ENCODE measurements around the gene GPR4.
A peak's percentile ranks its signal among the peaks of the same experiment; 100 is the strongest.
"Not testable (repeated sequence)": the region's sequence is repeated elsewhere in the genome, so short reads cannot be mapped to it uniquely, and the experiment has no call there.

Gene GPR4

GRCh38 chr19:45601524-45602374 is at the start of gene GPR4:
GPR4 (minus strand) TSS chr19:45602212; CDS start chr19:45591866, 10,346 bp downstream.
- DNase-seq (ENCODE audit: low spot score), result no peak

- no peak for DNase-seq (ENCODE audit: low spot score)
Observed at GRCh38 chr19:45650722-45651121, 48.7 kb upstream of the GPR4 start.

DNA sequence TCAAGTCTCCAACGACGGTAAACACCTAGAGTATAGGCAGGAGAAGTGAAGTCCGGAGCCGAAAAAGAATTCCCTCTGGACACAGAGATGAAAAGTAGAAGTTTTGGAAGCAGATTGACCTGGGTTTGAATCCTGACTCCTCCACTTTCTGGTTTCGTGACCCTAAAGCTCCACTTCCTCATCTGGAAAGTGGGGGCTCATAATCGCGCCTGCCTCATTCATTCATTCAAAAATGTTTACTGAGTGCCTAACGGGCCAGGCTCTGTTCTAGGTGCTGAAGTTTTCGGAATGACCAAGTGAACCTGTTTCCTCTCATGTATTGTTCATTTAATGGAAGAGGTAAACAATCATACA is 44.3 kb upstream of the GPR4 start:
- DNase-seq (ENCODE audit: low spot score), result no peak

DNA sequence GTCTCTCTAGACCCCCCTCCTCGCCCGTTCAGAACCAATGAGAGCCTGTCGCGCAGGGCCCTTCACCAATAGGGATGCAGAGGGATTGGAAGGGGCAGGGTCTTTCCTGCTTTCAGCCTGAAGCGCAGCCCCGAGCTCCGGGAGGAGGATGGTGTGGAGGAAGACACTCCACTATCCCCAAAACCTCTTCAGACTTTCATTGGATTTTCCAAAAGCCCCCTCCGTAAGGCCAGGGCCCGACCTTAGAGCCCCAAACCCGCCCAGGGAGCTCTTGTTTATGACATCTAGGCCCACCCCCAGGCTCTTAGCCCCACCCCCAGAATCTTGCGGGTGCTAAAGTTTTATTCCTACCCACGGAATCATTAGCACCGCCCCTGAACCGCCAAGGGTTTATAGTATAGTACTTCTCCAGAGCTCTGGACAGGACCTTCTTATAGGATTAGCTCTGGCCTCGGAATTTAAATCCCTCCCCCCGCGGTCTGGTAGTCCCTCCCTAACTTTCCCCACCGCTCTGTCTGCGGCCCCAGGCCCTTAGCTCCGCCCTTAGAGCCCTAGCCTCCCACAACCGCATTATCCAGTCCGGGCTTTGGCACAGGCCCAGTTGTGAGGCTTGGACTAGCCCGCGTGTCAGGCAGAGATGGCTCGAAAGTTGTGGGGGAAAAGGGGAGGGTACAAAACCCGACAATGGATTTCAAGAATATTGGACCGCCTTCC is 43.8 kb upstream of the GPR4 start:
- peak; percentile 98 for DNase-seq (ENCODE audit: low spot score)

DNA sequence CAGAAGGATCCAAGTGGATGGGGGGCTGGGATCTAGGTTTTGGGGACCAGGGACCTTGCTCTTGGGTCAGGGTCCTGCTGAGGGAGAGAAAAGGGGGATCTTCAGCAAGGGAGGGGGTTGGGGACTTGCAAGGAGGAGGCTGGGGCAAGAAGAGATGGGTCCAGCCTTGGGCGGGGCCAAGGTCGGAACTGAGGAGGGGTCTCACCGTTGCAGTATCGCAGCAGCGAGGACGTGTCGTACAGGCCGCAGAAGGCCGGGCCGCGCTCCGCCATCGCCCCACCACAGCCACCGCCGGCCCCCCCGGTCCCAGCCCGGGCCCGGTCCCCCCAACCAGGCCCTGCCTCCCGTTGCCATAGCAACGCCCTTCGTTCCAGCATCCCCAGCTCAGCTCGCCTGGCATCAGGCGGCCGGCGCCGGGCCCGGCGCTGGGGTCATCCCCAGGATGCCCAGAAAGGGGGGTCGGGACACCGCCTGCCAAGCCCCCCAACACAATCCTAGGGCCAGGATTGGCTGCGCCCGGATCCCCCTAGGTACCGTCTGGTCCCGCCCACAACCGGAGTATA is 43.1 kb upstream of the GPR4 start:
- peak; percentile 98 for DNase-seq (ENCODE audit: low spot score)

- no peak for DNase-seq (ENCODE audit: low spot score)
Observed at GRCh38 chr19:45643927-45644771, 42.1 kb upstream of the GPR4 start.

GRCh38 chr19:45643024-45643926 is 41.3 kb upstream of the GPR4 start:
- peak; percentile 87 for DNase-seq (ENCODE audit: low spot score)

DNA sequence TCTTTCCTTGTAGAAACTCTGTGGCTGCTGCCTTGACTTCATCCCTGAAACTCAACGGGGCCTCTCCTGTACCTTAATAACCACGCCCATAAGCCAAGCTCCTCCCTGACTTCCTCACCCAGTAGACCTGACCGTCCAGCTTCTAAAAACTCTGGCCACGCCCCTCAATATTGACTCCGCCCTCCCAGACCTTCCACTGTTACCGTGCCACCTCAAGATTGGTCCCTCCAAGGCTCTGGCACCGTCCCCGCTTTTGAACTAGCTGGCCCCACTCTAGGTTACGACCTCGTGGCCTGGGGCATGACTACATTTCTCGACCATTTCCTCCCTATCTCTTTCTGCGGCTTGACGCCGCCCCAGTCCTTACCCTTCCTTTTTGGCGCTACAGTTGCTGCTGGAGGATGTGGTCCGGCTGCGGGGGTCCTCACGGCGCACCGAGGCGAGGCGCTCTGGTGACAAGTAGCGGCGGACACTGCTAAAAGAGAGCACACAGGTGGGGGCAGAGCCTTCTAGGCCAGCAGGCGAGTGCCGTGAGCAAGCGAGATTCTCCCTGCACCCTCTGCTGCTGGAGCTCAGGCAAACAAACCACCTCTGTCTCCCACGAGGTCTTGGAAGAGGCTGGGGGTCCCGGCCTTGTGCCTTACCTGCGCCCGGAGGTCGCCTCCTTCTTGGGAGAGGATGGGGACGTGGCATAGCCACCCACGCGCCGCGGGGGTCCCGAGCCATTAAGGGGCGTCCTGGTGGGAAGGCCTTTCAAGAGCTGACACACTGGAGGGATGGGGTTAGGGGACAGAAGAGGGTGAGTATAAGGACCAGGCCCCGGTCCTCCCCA is 39.5 kb upstream of the GPR4 start:
- DNase-seq (ENCODE audit: low spot score), result no peak

- no peak for DNase-seq (ENCODE audit: low spot score)
Observed at GRCh38 chr19:45640849-45641273, 38.8 kb upstream of the GPR4 start.

DNA sequence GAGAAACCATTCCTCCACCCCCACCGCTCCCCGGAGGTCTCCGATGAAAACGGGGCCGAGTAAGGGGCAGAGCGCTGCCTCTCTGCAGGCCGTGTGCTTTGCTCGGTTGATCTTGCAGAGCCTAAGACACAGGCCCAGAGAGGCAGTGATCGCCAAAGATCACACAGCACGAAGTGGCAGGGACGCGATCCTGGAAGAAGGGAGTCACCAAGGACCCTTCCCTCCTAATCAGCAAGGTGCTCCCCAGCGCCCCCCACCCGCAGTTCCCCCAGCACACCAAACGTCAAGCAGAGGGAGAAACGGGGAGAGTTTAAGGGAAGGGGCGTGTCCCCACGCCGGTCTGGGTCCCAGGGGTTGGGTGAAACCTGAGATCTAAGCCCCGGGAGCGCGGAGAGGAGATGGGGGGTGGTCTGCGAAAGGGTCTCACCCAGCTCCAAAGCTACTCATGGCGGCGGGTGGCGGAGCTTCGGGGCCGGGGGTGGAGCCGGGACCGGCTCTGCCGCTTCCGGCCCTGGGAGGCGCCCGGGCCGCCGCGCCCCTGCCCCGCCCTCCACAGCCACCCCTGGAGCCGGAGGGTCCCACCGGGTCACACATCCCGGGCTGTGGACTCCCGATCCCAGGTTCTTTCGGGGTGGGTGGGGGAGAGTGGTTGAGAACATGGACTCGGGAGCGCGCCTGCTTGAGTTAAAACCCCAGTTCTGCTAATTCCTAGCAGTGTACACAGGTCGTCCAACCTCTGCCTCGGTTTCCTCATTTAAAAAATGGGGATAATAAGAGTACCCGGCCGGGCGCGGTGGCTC is 37.1 kb upstream of the GPR4 start, which contains the start of gene EML2:
Gene EML2 (minus strand): TSS at position 468 of the 800 bp plus-strand sequence. CDS start 21 bp downstream, at position 447.
- DNase-seq (ENCODE audit: low spot score), result no peak

- no peak for DNase-seq (ENCODE audit: low spot score)
Observed at GRCh38 chr19:45637890-45638667, 36.1 kb upstream of the GPR4 start.

DNA sequence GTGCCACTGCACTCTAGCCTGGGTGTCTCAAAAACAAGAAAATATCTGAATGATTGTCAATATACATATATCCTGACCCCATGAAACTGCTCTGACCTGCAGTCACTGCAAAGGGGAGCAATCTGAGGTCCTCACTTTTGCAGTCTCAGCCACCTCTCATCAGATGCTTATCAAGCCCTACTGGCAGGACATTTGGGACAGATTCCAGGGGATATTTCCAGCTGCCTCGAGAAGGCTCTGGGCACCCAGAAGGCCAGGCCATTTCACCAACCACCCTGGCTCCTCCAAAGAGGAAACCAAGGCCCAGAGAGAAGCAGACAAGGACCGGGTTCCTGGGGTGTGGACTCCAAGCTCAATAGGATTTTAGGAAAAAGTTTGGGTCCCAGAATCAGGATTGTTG is 34.9 kb upstream of the GPR4 start:
- no peak for DNase-seq (ENCODE audit: low spot score)

DNA sequence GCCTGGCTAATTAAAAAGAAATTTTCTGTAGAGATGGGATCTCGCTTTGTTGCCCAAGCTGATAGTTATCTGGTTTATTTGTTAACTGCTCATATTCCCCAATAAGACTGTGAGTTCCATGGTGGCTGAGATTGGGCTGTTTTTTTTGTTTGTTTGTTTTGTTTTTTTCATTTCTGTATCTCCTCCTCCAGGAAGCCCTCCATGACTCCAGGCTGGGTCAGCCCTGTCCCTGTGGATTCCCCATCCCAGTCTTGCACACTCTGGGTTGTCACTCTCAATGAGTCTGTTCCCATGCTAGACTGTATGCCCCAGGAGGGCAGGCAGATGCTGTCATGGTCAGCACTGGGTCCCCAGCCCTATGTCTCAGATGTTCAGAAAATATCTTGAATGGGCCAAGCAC is 34.3 kb upstream of the GPR4 start:
- DNase-seq (ENCODE audit: low spot score), result no peak

DNA sequence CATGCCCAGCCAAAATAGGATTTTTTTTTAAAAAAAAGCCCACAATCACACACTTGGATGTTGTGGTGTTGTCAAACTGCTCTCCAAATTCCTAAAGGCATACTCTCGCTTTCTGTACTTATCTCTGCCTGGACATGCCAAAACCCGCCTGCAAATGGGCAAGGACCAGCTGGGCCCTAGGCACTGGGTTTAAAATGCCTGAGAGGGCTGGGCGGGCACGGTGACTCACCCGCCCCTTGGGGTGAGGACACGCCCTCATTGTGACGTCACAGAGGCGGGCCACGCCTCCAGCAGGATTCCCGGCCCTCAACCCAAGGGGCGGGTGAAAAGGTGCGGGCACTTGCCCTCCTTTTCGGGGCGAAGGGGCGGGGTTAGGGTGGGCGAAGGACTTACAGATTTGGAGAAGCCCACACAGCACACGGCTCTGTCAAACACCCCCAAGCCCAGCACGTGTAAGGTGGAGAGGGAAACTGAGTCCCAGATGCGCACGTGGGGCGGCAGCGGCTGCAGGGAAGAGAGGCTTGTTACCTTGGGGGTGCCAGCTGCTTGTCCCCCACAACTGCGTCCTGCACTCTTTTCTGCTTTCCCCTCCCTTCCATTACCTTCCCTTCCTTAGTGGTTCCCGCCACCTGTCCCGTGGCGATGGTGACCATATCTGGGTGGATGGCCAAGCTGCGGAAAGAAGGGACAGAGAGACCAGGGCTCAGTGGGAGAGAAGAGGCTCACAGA is 30.6 kb upstream of the GPR4 start:
- no peak for DNase-seq (ENCODE audit: low spot score)

DNA sequence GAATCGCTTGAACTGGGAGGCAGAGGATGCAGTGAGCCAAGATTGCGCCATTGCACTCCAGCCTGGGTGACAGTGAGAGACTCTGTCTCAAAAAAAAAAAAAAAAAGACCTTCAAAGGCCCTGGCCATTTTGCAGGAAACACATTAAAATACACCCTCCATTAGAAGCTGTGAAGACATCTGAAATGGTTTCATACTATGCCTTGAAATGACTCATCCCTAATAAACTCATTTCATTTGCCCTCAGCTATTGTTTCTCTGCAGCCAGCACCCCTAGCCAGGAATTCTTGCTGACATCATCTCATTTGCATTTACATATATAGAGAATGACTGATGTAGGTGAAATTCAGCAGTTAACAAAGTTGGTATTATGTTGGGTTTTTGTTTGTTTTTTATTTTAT is 28.5 kb upstream of the GPR4 start:
- DNase-seq (ENCODE audit: low spot score), result no peak

- no peak for DNase-seq (ENCODE audit: low spot score)
Observed at GRCh38 chr19:45629704-45630103, 27.7 kb upstream of the GPR4 start.

DNA sequence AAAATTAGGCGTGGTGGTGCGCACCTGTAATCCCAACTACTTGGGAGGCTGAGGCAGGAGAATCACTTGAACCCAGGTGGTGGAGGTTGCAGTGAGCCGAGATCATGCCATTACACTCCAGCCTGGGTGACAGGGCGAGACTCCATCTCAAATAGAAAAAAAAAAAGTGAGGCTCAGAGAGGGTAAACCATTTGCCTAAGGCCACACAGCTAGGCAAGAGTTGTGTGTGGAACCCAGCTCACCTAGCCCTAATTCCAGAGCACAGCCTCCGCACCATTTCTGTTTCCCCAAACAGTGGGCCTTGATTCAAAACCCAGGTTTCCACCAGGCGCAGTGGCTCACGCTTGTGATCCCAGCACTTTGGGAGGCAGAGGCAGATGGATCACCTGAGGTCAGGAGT is 26.2 kb upstream of the GPR4 start:
- DNase-seq (ENCODE audit: low spot score), result not testable (repeated sequence)

DNA sequence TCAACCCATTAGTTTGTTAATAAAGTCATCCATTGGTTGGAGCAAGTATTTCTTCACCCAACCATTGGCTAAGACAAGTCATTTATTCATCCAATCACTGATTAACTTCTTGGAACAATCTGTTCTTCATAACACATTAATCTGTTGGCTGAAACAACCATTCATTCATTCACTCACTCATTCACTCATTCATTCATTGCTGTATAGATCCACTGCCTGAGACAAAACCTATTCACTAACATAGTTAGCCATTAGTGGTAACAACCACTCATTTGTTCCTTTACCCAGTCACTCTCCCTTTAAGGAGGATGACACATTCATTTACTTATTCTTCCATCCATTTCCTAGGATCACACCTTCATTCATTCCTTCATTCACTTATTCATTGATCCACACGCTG is 22.0 kb upstream of the GPR4 start:
- no peak for DNase-seq (ENCODE audit: low spot score)
